Measurements from ENCODE around the gene RAD51B. TPM values are rescaled to one million over a fixed set of nuclear protein-coding genes. Genes with fewer than 3 reads are reported as not detected.

Gene RAD51B
- total RNA-seq, 4 donors from 2014 or later, result 19.6 to 39.7 (median 25.4) TPM

DNA sequence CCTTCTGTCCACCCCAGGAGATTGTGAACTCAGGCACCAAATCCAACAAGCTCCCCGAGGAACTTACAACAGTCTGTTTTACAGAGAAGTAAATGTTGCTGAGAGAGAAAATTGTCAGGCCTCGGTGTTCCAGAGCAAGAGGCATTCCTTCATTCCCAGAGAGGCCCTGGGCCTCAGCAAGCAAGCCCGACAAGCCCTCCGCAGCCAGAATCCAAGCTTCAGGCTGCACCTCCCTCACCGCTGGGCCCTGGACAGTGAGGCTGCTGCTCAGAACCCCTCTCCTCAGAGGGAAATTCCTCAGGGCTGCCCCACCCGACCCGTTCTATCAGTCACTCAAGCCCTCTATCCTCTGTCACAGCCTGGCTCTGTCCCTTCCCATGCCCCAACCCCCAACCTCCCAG is 916.9 kb downstream of the RAD51B start:
- TF ChIP-seq POLR2A (IDR thresholded peaks at IDR 0.05), result no peak
- peak overlapping the region; percentile 58 for H3K27ac ChIP-seq
- WGBS, result 54% methylated on average over 7 of the region's 7 CpGs

DNA sequence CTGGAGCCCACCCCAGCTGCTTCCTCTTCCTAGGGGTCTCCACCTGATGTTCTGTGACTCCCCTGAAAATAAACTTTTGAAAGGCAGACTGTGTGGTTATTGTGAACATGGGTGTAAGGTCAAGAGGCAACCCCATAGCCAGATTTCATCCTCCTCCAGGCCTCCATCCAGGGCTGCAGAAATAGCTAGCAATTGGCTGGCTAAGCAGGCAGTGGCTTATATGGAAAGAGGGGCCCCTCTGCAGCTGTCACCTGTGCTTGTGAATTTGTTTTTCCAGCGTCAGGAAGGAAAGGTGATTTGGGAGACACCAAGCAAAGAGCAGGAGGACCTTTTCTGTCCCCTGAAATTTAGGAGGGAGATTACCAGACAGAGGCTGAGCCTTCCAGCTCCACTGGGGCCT is 917.5 kb downstream of the RAD51B start:
- 100% methylated on average over 1 of the region's 1 CpG for WGBS

More for the DNA sequence above, 916.9 kb downstream of the RAD51B start:
- peaks cover 3% of the 10 kb centered on the region for H3K9me3 ChIP-seq
- no peaks in the 10 kb centered on the region for H3K27me3 ChIP-seq
- H3K4me3 ChIP-seq, result no peak overlapping the region
- H3K4me1 ChIP-seq, result peaks cover 25% of the 10 kb centered on the region
- peak in 1 of 2 donors; percentile 62 for DNase-seq (ENCODE audit: low spot score in 2 of 2)
- no peaks in the 10 kb centered on the region for H3K36me3 ChIP-seq

GRCh38 chr14:68738559-68738958 is 919.0 kb downstream of the RAD51B start:
- H3K27me3 ChIP-seq, result no peaks in the 10 kb centered on the region
- no peaks in the 10 kb centered on the region for H3K36me3 ChIP-seq
- H3K27ac ChIP-seq, result no peak overlapping the region
- WGBS, result 95% methylated on average over 4 of the region's 4 CpGs
- no peak overlapping the region for H3K4me3 ChIP-seq
- H3K4me1 ChIP-seq, result peaks cover 17% of the 10 kb centered on the region
- peaks cover 3% of the 10 kb centered on the region for H3K9me3 ChIP-seq
- peak in 1 of 2 donors; percentile 15 for DNase-seq (ENCODE audit: low spot score in 2 of 2)
- TF ChIP-seq EP300 (IDR thresholded peaks at IDR 0.05) (no peak), POLR2AphosphoS5 (IDR thresholded peaks at IDR 0.05) (no peak), POLR2A (IDR thresholded peaks at IDR 0.05) (no peak), CTCF (IDR thresholded peaks at IDR 0.05) (no peak)

More for the DNA sequence above, 917.5 kb downstream of the RAD51B start:
- peaks cover 3% of the 10 kb centered on the region for H3K9me3 ChIP-seq
- no peaks in the 10 kb centered on the region for H3K36me3 ChIP-seq
- H3K27me3 ChIP-seq, result no peaks in the 10 kb centered on the region
- no peak overlapping the region for H3K27ac ChIP-seq
- no peak for DNase-seq (ENCODE audit: low spot score in 2 of 2)
- TF ChIP-seq POLR2AphosphoS5 (IDR thresholded peaks at IDR 0.05), result no peak
- no peak for TF ChIP-seq CTCF (IDR thresholded peaks at IDR 0.05)
- TF ChIP-seq POLR2A (IDR thresholded peaks at IDR 0.05), result no peak
- TF ChIP-seq EP300 (IDR thresholded peaks at IDR 0.05), result no peak
- no peak overlapping the region for H3K4me3 ChIP-seq
- H3K4me1 ChIP-seq, result peaks cover 25% of the 10 kb centered on the region

DNA sequence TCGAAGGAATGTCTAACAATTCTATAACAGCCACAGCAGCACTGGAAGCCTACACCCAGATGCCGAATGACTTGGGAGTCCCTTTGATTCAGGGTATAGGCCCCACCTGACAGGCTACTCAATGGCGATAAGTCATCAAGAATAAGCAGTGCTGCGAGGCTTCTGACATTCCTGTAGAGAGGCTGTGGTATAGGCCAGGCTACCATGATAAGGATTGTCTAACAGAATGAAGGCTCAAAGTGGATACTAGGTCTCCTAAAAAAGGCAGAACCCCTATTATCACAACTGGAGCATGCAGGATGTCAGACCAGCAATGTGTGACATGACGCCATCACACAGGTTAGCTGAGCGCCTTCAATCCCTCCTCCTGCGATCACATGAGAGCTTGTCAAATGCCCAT is 920.1 kb downstream of the RAD51B start:
- Histone ChIP-seq H3K27ac (no peak overlapping the region), H3K27me3 (no peaks in the 10 kb centered on the region), H3K4me3 (no peak overlapping the region), H3K9me3 (peaks cover 3% of the 10 kb centered on the region), H3K36me3 (no peaks in the 10 kb centered on the region), H3K4me1 (peaks cover 12% of the 10 kb centered on the region)
- 98% methylated on average over 7 of the region's 7 CpGs for WGBS
- TF ChIP-seq POLR2A (IDR thresholded peaks at IDR 0.05) (no peak), CTCF (IDR thresholded peaks at IDR 0.05) (no peak), POLR2AphosphoS5 (IDR thresholded peaks at IDR 0.05) (no peak), EP300 (IDR thresholded peaks at IDR 0.05) (no peak)
- DNase-seq (ENCODE audit: low spot score in 2 of 2), result peak in 1 of 2 donors; percentile 27

DNA sequence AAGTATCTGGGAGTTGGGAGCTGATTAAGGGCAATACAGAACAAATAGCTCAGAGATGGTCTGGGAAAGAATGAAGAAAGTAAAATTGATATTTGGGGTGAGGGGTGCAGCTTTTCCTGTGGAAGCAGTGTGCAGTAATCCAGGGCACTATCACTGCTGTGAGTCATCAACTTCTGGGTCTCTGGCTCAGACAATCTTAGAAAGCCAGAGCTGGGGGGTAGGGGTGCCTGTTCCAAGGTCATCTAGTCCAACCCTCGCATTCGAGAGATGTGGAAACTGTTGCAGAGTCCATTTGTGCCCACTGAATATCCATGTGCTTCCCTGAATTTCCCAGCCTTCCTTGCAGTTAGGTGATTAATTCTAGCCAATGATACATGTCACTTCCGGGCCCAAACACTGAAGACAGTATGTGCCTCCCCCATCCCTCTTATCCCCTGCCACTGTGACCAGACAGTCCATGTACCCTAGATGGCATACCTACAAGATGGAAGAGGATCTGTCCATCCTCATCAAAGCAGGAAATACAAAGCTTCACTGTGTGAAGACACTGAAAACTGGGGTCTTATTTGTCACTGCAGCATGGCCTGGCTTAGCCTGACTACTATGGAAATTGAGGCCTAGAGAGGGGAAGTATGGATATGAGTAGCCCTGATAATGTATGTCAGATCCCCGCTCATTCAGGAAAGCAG is 921.4 kb downstream of the RAD51B start:
- peak in 1 of 2 donors; percentile 19 for DNase-seq (ENCODE audit: low spot score in 2 of 2)
- TF ChIP-seq CTCF (IDR thresholded peaks at IDR 0.05) (no peak), POLR2AphosphoS5 (IDR thresholded peaks at IDR 0.05) (no peak), EP300 (IDR thresholded peaks at IDR 0.05) (no peak), POLR2A (IDR thresholded peaks at IDR 0.05) (no peak)
- no peak overlapping the region for H3K4me3 ChIP-seq
- H3K4me1 ChIP-seq, result peaks cover 7% of the 10 kb centered on the region
- H3K36me3 ChIP-seq, result no peaks in the 10 kb centered on the region
- H3K9me3 ChIP-seq, result peaks cover 3% of the 10 kb centered on the region
- no peak overlapping the region for H3K27ac ChIP-seq
- 96% methylated on average over 4 of the region's 4 CpGs for WGBS
- no peaks in the 10 kb centered on the region for H3K27me3 ChIP-seq

DNA sequence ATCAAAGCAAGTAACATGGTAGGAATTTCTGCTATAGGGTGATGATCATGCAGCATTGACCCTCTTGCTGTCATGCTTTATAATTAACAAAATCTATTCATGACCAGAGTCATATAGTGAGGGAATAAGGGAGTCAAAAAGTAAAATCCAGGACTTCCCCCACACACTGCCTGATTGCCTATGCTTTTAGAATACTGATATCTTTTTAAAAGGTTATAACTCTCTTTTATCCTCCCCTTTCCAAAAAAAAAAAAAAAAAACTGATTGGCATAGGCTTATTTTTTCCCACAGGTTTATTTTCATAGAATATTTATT is 921.9 kb downstream of the RAD51B start:
- Histone ChIP-seq H3K9me3 (peaks cover 3% of the 10 kb centered on the region), H3K36me3 (no peaks in the 10 kb centered on the region), H3K4me3 (no peak overlapping the region), H3K27me3 (no peaks in the 10 kb centered on the region), H3K27ac (no peak overlapping the region), H3K4me1 (peaks cover 2% of the 10 kb centered on the region)
- TF ChIP-seq CTCF (IDR thresholded peaks at IDR 0.05), result no peak
- no peak for TF ChIP-seq POLR2A (IDR thresholded peaks at IDR 0.05)
- TF ChIP-seq POLR2AphosphoS5 (IDR thresholded peaks at IDR 0.05), result no peak
- no peak for TF ChIP-seq EP300 (IDR thresholded peaks at IDR 0.05)
- no peak for DNase-seq (ENCODE audit: low spot score in 2 of 2)
